ENCODE data around the gene ADAMTS19. TPM values are rescaled to one million over a fixed set of nuclear protein-coding genes. Genes with fewer than 3 reads are reported as not detected.
"Not testable (repeated sequence)": the region's sequence is repeated elsewhere in the genome, so short reads cannot be mapped to it uniquely, and the experiment has no call there.

Gene ADAMTS19
- total and polyA plus RNA-seq, 11 donors, result 0.16 to 1.2 (median 0.53) TPM; not detected in 3

- H3K4me3 ChIP-seq, result no peak overlapping the region
- no peaks in the 10 kb centered on the region for H3K27me3 ChIP-seq
- DNase-seq, result no peak
- H3K36me3 ChIP-seq, result no peaks in the 10 kb centered on the region
- ATAC-seq, result no peak
- TF ChIP-seq, protein P1, sequence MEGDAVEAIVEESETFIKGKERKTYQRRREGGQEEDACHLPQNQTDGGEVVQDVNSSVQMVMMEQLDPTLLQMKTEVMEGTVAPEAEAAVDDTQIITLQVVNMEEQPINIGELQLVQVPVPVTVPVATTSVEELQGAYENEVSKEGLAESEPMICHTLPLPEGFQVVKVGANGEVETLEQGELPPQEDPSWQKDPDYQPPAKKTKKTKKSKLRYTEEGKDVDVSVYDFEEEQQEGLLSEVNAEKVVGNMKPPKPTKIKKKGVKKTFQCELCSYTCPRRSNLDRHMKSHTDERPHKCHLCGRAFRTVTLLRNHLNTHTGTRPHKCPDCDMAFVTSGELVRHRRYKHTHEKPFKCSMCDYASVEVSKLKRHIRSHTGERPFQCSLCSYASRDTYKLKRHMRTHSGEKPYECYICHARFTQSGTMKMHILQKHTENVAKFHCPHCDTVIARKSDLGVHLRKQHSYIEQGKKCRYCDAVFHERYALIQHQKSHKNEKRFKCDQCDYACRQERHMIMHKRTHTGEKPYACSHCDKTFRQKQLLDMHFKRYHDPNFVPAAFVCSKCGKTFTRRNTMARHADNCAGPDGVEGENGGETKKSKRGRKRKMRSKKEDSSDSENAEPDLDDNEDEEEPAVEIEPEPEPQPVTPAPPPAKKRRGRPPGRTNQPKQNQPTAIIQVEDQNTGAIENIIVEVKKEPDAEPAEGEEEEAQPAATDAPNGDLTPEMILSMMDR (IDR thresholded peaks at IDR 0.05), result no peak
- no peak for TF ChIP-seq POLR2A (IDR thresholded peaks at IDR 0.05)
- no peaks in the 10 kb centered on the region for H3K4me1 ChIP-seq
- no peak overlapping the region for H3K27ac ChIP-seq
- intact Hi-C loops (cut with DNase I), result no loop called here
- H3K9me3 ChIP-seq, result peaks cover 0 to 19% (median 7%) of the 10 kb centered on the region in 12 donors
- WGBS, 4 donors, result 77 to 87% (median 82%) methylated on average over 3 of the region's 3 CpGs
Observed at GRCh38 chr5:129419292-129419691, 40.8 kb upstream of the ADAMTS19 start.

DNA sequence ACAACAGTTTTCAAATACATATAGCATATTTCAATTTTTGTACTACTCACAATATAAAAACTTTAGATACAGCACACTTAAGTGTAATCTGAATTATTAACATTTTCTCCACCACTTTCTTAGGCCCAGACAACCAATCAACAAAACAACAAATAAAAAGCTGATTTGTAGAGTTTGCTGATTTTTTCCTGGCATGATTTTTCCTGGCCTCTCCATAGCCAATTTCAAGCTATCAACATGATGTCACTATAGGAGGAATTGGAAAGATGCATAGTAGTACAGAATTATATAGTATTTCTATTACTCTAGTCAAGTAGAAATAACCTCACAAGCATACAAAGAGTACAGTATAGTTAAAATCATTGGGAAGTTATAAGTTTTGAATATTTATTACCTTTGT lies 35.1 kb upstream of the ADAMTS19 start:
- no peak for TF ChIP-seq POLR2A (IDR thresholded peaks at IDR 0.05)
- TF ChIP-seq, protein P1 (IDR thresholded peaks at IDR 0.05), result no peak
- H3K4me3 ChIP-seq, result no peak overlapping the region
- DNase-seq (no peak), ATAC-seq (no peak)
- no peaks in the 10 kb centered on the region for H3K4me1 ChIP-seq
- no peaks in the 10 kb centered on the region for H3K27me3 ChIP-seq
- no peaks in the 10 kb centered on the region for H3K9me3 ChIP-seq
- intact Hi-C loops (cut with DNase I), result no loop called here
- H3K27ac ChIP-seq, result no peak overlapping the region
- no peaks in the 10 kb centered on the region for H3K36me3 ChIP-seq

- H3K4me1 ChIP-seq, result no peaks in the 10 kb centered on the region
- no peaks in the 10 kb centered on the region for H3K27me3 ChIP-seq
- H3K27ac ChIP-seq, result no peak overlapping the region
- no peak for ATAC-seq
- TF ChIP-seq POLR2A (IDR thresholded peaks at IDR 0.05), result no peak
- TF ChIP-seq, protein P1 (IDR thresholded peaks at IDR 0.05), result no peak
- no peaks in the 10 kb centered on the region for H3K36me3 ChIP-seq
- intact Hi-C loops (cut with DNase I), result no loop called here
- H3K4me3 ChIP-seq, result no peak overlapping the region
- 61 to 74% (median 66%) methylated on average over 1 of the region's 1 CpG for WGBS, 4 donors
- DNase-seq, result no peak
- no peaks in the 10 kb centered on the region for H3K9me3 ChIP-seq
Observed at GRCh38 chr5:129426071-129426470, 34.0 kb upstream of the ADAMTS19 start.

- WGBS, 4 donors, result 76 to 96% (median 88%) methylated on average over 5 of the region's 5 CpGs
- ATAC-seq; H3K4me1 ChIP-seq; H3K4me3 ChIP-seq; H3K36me3 ChIP-seq; DNase-seq; H3K27ac ChIP-seq; intact Hi-C loops (cut with DNase I); H3K9me3 ChIP-seq; H3K27me3 ChIP-seq: not testable (repeated sequence)
Observed at GRCh38 chr5:129428636-129429035, 31.5 kb upstream of the ADAMTS19 start.

- Histone ChIP-seq H3K27ac (no peak overlapping the region), H3K36me3 (no peaks in the 10 kb centered on the region), H3K4me3 (no peak overlapping the region), H3K4me1 (no peaks in the 10 kb centered on the region), H3K9me3 (no peaks in the 10 kb centered on the region), H3K27me3 (no peaks in the 10 kb centered on the region)
- intact Hi-C loops (cut with DNase I), result no loop called here
- DNase-seq (no peak), ATAC-seq (no peak)
- TF ChIP-seq, protein P1 (IDR thresholded peaks at IDR 0.05), result no peak
- no peak for TF ChIP-seq POLR2A (IDR thresholded peaks at IDR 0.05)
Observed at GRCh38 chr5:129431406-129431805, 28.7 kb upstream of the ADAMTS19 start.

Data from heart left ventricle (tissue), 16 donors.